ENCODE data around the gene REPS2. TPM values are rescaled to one million over a fixed set of nuclear protein-coding genes. Genes with fewer than 3 reads are reported as not detected.

The REPS2 gene
- total RNA-seq, 3 donors from 2014 or later (not counting 1 experiment from before 2014, with no cell fraction given), result 0.27 to 9.2 (median 0.59) TPM

- Mint-ChIP-seq H3K27ac (no peak overlapping the region), H3K36me3 (no peaks in the 10 kb centered on the region), H3K4me1 (no peaks in the 10 kb centered on the region), H3K4me3 (no peak overlapping the region), H3K27me3 (ENCODE audit: low read depth in 2 of 2) (peaks cover 0 to 23% of the 10 kb centered on the region in 2 donors), H3K9me3 (no peaks in the 10 kb centered on the region)
- no peaks in the 10 kb centered on the region for H3K9me3 ChIP-seq (ENCODE audit: control insufficient read depth, insufficient read depth, low read length)
- no peaks in the 10 kb centered on the region for H3K36me3 ChIP-seq (ENCODE audit: control insufficient read depth, insufficient read depth, low read length)
- intact Hi-C loops (cut with micrococcal nuclease), result no loop called here
- no peak for ATAC-seq
- DNase-seq, result no peak
- no peaks in the 10 kb centered on the region for H3K4me1 ChIP-seq (ENCODE audit: control insufficient read depth, insufficient read depth, low read length)
- TF ChIP-seq CTCF (IDR thresholded peaks at IDR 0.05), result no peak
- no peak overlapping the region for H3K4me3 ChIP-seq (ENCODE audit: low read length)
- no peak overlapping the region for H3K27ac ChIP-seq (ENCODE audit: low read length)
- H3K27me3 ChIP-seq (ENCODE audit: control insufficient read depth, insufficient read depth, low read length), result no peaks in the 10 kb centered on the region
- WGBS (ENCODE audit: insufficient coverage), result no CpG with 5 or more reads among the region's 1 CpG
Observed at GRCh38 chrX:17067534-17067933, 121.1 kb downstream of the REPS2 start.

DNA sequence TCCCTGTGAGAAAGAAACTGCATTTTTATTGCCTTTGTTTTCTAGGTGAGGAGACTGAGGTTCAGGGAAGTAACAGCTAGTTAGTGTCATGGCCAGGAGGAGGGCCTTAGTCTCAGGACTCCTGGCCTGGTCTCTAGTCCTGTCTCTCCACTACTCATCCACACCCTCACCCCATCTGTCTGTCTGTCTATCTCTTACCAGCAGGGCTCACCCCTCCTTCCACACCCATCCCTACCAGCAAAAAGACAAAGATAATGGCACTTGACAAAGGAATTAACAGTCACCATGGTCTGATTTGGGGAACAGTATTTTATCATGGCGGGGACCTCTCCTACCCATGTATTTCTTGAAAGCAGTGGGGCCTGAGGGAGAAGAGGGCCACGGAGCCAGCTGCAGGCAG lies 125.8 kb downstream of the REPS2 start:
- no peaks in the 10 kb centered on the region for H3K36me3 Mint-ChIP-seq
- ATAC-seq (no peak), DNase-seq (no peak)
- no peaks in the 10 kb centered on the region for H3K9me3 ChIP-seq (ENCODE audit: control insufficient read depth, insufficient read depth, low read length)
- intact Hi-C loops (cut with micrococcal nuclease), result no loop called here
- TF ChIP-seq CTCF (IDR thresholded peaks at IDR 0.05), result no peak
- H3K27ac ChIP-seq (ENCODE audit: low read length), result no peak overlapping the region
- no peak overlapping the region for H3K27ac Mint-ChIP-seq
- H3K4me1 Mint-ChIP-seq, result no peaks in the 10 kb centered on the region
- H3K4me3 ChIP-seq (ENCODE audit: low read length), result no peak overlapping the region
- H3K9me3 Mint-ChIP-seq, result no peaks in the 10 kb centered on the region
- WGBS (ENCODE audit: insufficient coverage), result 60% methylated on average over 1 of the region's 2 CpGs
- H3K27me3 Mint-ChIP-seq (ENCODE audit: low read depth in 2 of 2), result peaks cover 0 to 48% of the 10 kb centered on the region in 2 donors
- no peaks in the 10 kb centered on the region for H3K36me3 ChIP-seq (ENCODE audit: control insufficient read depth, insufficient read depth, low read length)
- no peaks in the 10 kb centered on the region for H3K4me1 ChIP-seq (ENCODE audit: control insufficient read depth, insufficient read depth, low read length)
- H3K4me3 Mint-ChIP-seq, result no peak overlapping the region
- H3K27me3 ChIP-seq (ENCODE audit: control insufficient read depth, insufficient read depth, low read length), result no peaks in the 10 kb centered on the region

- Mint-ChIP-seq H3K4me3 (no peak overlapping the region), H3K27ac (no peak overlapping the region), H3K27me3 (ENCODE audit: low read depth in 2 of 2) (peaks cover 0 to 48% of the 10 kb centered on the region in 2 donors), H3K4me1 (no peaks in the 10 kb centered on the region), H3K9me3 (no peaks in the 10 kb centered on the region), H3K36me3 (no peaks in the 10 kb centered on the region)
- intact Hi-C loops (cut with micrococcal nuclease), result no loop called here
- DNase-seq (no peak), ATAC-seq (no peak)
- Histone ChIP-seq H3K27me3 (ENCODE audit: control insufficient read depth, insufficient read depth, low read length) (no peaks in the 10 kb centered on the region), H3K9me3 (ENCODE audit: control insufficient read depth, insufficient read depth, low read length) (no peaks in the 10 kb centered on the region), H3K4me1 (ENCODE audit: control insufficient read depth, insufficient read depth, low read length) (no peaks in the 10 kb centered on the region), H3K27ac (ENCODE audit: low read length) (no peak overlapping the region), H3K4me3 (ENCODE audit: low read length) (no peak overlapping the region), H3K36me3 (ENCODE audit: control insufficient read depth, insufficient read depth, low read length) (no peaks in the 10 kb centered on the region)
- 52% methylated on average over 3 of the region's 3 CpGs for WGBS (ENCODE audit: insufficient coverage)
- TF ChIP-seq CTCF (IDR thresholded peaks at IDR 0.05), result no peak
Observed at GRCh38 chrX:17072721-17073230, 126.3 kb downstream of the REPS2 start.

- Histone ChIP-seq H3K4me3 (ENCODE audit: low read length) (no peak overlapping the region), H3K27ac (ENCODE audit: low read length) (no peak overlapping the region), H3K9me3 (ENCODE audit: control insufficient read depth, insufficient read depth, low read length) (no peaks in the 10 kb centered on the region), H3K36me3 (ENCODE audit: control insufficient read depth, insufficient read depth, low read length) (no peaks in the 10 kb centered on the region), H3K4me1 (ENCODE audit: control insufficient read depth, insufficient read depth, low read length) (no peaks in the 10 kb centered on the region), H3K27me3 (ENCODE audit: control insufficient read depth, insufficient read depth, low read length) (no peaks in the 10 kb centered on the region)
- ATAC-seq (no peak), DNase-seq (no peak)
- TF ChIP-seq CTCF (IDR thresholded peaks at IDR 0.05), result no peak
- Mint-ChIP-seq H3K27me3 (ENCODE audit: low read depth in 2 of 2) (peaks cover 0 to 34% of the 10 kb centered on the region in 2 donors), H3K9me3 (no peaks in the 10 kb centered on the region), H3K27ac (no peak overlapping the region), H3K4me3 (no peak overlapping the region), H3K36me3 (no peaks in the 10 kb centered on the region), H3K4me1 (no peaks in the 10 kb centered on the region)
- intact Hi-C loops (cut with micrococcal nuclease), result no loop called here
- no CpG with 5 or more reads among the region's 2 CpGs for WGBS (ENCODE audit: insufficient coverage)
Observed at GRCh38 chrX:17075004-17075403, 128.5 kb downstream of the REPS2 start.
